ENCODE data around the gene ELFN1.

DNA sequence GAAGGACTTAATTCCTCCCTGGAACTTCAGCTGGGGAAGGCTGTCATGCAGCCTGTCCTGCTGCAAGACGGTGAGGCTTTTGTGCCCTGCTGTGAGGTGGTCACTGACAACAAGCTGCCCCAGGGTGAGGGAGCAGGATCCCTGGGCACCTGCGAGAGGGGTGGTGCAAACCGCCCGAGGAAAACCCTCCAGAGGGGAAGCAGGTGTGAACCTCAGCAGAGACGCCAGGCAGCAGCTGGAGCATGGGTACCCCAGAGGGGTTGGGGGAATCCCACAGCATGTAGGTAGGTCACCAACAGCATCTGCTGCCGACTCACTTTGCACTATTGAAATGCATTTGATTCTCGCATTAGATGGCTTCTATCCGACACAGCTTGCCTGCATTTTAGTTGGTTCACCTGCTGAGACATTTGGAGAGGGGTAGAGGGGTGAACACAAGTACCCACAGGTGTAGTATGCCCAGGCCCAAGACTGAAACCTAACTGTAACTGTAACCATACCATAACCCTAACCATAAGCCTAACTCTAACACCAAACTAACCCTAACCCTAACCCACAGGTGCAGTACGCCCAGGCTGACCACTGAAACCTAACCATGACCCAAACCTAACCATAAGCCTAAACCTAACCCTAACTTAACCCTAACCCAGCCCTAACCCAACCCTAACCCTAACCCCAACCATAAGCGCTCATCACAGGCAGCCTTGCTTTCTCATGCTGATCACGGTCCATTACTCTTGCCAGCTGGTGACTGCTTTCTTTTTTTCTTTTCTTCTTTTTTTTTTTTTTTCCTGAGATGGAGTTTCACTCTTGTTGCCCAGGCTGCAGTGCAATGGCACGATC lies 85.9 kb downstream of the ELFN1 start:
- TF ChIP-seq CHD2 (IDR thresholded peaks at IDR 0.05; ENCODE audit: low read length, partially characterized antibody) (no peak), POLR2AphosphoS5 (IDR thresholded peaks at IDR 0.05; ENCODE audit: low read depth, low read length) (no peak), GABPA (IDR thresholded peaks at IDR 0.05; ENCODE audit: low read depth) (no peak), MXI1 (IDR thresholded peaks at IDR 0.05; ENCODE audit: low read depth, low read length) (no peak), FOXM1 (IDR thresholded peaks at IDR 0.05; ENCODE audit: low read depth) (no peak), EP300 (IDR thresholded peaks at IDR 0.05; ENCODE audit: borderline replicate concordance in 1 of 2, low read depth in 1 of 2, low read length in 1 of 2) (no peak), SIN3A (IDR thresholded peaks at IDR 0.05; ENCODE audit: borderline replicate concordance, low read depth, low read length) (no peak)
- TF ChIP-seq, protein P1, sequence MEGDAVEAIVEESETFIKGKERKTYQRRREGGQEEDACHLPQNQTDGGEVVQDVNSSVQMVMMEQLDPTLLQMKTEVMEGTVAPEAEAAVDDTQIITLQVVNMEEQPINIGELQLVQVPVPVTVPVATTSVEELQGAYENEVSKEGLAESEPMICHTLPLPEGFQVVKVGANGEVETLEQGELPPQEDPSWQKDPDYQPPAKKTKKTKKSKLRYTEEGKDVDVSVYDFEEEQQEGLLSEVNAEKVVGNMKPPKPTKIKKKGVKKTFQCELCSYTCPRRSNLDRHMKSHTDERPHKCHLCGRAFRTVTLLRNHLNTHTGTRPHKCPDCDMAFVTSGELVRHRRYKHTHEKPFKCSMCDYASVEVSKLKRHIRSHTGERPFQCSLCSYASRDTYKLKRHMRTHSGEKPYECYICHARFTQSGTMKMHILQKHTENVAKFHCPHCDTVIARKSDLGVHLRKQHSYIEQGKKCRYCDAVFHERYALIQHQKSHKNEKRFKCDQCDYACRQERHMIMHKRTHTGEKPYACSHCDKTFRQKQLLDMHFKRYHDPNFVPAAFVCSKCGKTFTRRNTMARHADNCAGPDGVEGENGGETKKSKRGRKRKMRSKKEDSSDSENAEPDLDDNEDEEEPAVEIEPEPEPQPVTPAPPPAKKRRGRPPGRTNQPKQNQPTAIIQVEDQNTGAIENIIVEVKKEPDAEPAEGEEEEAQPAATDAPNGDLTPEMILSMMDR (IDR thresholded peaks at IDR 0.05), result no peak
- TF ChIP-seq, protein P2, sequence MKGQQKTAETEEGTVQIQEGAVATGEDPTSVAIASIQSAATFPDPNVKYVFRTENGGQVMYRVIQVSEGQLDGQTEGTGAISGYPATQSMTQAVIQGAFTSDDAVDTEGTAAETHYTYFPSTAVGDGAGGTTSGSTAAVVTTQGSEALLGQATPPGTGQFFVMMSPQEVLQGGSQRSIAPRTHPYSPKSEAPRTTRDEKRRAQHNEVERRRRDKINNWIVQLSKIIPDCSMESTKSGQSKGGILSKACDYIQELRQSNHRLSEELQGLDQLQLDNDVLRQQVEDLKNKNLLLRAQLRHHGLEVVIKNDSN (IDR thresholded peaks at IDR 0.05; ENCODE audit: borderline replicate concordance, low read depth), result no peak
- TF ChIP-seq, protein P3, sequence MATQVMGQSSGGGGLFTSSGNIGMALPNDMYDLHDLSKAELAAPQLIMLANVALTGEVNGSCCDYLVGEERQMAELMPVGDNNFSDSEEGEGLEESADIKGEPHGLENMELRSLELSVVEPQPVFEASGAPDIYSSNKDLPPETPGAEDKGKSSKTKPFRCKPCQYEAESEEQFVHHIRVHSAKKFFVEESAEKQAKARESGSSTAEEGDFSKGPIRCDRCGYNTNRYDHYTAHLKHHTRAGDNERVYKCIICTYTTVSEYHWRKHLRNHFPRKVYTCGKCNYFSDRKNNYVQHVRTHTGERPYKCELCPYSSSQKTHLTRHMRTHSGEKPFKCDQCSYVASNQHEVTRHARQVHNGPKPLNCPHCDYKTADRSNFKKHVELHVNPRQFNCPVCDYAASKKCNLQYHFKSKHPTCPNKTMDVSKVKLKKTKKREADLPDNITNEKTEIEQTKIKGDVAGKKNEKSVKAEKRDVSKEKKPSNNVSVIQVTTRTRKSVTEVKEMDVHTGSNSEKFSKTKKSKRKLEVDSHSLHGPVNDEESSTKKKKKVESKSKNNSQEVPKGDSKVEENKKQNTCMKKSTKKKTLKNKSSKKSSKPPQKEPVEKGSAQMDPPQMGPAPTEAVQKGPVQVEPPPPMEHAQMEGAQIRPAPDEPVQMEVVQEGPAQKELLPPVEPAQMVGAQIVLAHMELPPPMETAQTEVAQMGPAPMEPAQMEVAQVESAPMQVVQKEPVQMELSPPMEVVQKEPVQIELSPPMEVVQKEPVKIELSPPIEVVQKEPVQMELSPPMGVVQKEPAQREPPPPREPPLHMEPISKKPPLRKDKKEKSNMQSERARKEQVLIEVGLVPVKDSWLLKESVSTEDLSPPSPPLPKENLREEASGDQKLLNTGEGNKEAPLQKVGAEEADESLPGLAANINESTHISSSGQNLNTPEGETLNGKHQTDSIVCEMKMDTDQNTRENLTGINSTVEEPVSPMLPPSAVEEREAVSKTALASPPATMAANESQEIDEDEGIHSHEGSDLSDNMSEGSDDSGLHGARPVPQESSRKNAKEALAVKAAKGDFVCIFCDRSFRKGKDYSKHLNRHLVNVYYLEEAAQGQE (IDR thresholded peaks at IDR 0.05; ENCODE audit: low read depth, low read length), result no peak
